ENCODE results near the gene PIP4K2C.

DNA sequence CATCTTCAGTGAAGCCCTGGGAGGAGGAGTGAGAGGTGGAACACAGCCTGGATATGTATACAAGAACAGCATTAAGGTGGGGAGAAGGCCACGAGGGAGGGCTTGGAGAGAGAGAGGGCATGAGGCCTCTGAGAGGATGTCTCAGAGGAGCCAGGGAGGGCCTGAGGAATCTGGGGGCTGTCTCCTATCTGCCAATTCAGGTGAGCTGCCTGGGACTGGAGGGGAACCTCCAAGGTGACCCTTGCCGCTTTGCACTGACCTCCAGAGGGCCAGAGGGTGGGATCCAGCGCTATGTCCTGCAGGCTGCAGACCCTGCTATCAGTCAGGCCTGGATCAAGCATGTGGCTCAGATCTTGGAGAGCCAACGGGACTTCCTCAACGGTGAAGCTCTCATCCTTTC is 24.6 kb downstream of the PIP4K2C start:
- TF ChIP-seq, protein P1, sequence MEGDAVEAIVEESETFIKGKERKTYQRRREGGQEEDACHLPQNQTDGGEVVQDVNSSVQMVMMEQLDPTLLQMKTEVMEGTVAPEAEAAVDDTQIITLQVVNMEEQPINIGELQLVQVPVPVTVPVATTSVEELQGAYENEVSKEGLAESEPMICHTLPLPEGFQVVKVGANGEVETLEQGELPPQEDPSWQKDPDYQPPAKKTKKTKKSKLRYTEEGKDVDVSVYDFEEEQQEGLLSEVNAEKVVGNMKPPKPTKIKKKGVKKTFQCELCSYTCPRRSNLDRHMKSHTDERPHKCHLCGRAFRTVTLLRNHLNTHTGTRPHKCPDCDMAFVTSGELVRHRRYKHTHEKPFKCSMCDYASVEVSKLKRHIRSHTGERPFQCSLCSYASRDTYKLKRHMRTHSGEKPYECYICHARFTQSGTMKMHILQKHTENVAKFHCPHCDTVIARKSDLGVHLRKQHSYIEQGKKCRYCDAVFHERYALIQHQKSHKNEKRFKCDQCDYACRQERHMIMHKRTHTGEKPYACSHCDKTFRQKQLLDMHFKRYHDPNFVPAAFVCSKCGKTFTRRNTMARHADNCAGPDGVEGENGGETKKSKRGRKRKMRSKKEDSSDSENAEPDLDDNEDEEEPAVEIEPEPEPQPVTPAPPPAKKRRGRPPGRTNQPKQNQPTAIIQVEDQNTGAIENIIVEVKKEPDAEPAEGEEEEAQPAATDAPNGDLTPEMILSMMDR (IDR thresholded peaks at IDR 0.05): no peak
- TF ChIP-seq POLR2AphosphoS5 (IDR thresholded peaks at IDR 0.05) (no peak), POLR2A (IDR thresholded peaks at IDR 0.05) (no peak)

Measured in prostate gland (tissue), 2 donors.